Embryonic facial prominence (tissue), 1 donor: ENCODE data around the gene GDPD5.

Experiments
- DNase-seq: peaks from one replicate; pipeline ENCODE4 v3.0.0-alpha.2; 2016; ENCODE audit errors: extremely low spot score

Gene GDPD5

GRCh38 chr11:75557666-75558494, 32.1 kb upstream of the GDPD5 start:
- DNase-seq: peak; percentile 47

DNA sequence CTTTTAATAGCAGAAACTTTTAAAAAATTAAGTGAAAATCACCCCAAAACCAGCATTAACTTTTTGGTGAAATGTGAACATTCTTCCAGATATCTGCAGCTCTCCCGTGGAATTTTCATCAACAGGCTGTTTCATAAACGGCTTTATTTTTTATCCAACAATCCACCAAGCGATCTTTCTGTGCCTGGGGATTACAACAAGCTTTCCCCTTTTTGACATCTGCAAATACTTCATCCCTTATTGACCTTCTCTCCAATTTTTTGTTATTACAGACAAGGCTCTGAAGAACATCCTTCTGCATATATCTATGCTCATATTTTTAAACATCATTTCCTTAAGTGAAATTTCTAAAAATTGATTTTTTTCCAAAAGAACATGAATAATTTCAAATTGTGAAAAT, 30.5 kb upstream of the GDPD5 start:
- DNase-seq: no peak

- DNase-seq: no peak
Observed at GRCh38 chr11:75555079-75555811, 29.5 kb upstream of the GDPD5 start.

- peak; percentile 89 for DNase-seq
Observed at GRCh38 chr11:75554258-75555022, 28.7 kb upstream of the GDPD5 start.

DNA sequence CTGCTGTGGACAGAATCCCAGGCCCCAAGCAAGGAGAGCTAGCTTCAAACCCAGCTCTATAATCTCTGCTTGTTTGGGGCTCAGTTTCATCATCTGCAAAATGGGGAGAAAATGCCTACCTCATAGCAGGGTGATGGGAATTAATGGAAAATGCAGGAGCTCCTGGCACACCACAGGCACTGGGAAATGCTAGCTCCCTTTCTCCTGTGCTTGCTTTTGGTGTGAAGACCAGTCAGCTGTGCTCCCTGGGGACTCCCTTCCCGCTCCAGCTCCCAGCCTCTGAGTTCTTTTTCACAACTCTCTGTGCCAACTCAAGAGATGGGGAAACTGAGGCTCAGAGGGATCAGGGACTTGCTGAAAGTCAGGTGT, 28.1 kb upstream of the GDPD5 start:
- no peak for DNase-seq

DNA sequence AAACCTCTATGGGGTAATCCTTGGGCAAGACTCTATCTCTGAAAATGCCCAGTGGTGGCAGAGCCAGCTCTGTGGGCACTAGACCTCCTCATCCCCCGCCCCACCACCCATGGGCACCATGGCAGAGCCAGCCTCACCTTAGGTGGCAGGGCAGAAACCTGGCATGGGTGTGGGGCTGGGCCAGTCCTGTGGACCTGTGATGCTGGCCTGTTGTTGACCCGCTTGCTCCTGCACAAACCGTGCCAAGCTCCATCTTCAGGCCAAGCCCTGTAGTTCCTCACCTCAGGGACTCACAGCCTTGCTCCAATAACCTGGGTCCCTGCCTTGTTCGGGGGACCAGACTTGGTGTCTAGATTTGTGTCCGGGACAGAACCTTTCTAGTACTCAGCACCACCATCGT, 27.4 kb upstream of the GDPD5 start:
- no peak for DNase-seq

- no peak for DNase-seq
Observed at GRCh38 chr11:75549370-75549958, 23.7 kb upstream of the GDPD5 start.

DNA sequence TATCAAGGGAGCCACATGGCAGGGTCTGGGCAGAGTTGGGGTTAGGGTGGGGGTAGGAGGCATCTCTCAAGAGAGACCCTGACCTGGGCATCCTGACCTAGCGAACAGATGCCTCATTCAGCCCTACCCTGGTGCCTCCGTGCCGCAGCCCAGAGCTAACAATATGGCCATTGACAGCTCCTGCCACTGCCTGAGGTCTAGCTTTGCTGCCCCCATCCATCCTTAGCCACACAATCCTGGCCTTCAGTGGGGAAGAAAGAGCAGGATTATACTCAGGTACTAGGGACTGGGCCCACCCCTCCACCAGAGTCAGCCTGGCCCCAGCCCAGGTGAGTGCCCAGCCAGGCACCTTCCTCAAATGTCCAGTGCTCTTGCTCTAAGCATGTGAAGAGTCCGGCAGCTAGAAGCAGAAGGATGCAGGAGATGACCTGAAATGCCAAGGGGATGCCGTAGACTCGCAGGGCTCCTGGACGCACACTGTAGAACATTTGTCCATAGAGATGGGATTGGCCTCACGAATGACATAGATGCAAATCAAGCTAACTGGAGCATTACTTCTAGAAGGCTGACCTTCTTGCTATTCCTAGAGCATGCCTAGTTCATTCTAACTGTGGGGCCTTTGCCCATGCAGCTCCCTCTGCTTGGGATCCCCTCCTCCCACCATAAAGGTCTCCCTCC, 23.0 kb upstream of the GDPD5 start:
- no peak for DNase-seq

GRCh38 chr11:75547617-75548058, 21.9 kb upstream of the GDPD5 start:
- no peak for DNase-seq

GRCh38 chr11:75547177-75547576, 21.4 kb upstream of the GDPD5 start:
- no peak for DNase-seq

DNA sequence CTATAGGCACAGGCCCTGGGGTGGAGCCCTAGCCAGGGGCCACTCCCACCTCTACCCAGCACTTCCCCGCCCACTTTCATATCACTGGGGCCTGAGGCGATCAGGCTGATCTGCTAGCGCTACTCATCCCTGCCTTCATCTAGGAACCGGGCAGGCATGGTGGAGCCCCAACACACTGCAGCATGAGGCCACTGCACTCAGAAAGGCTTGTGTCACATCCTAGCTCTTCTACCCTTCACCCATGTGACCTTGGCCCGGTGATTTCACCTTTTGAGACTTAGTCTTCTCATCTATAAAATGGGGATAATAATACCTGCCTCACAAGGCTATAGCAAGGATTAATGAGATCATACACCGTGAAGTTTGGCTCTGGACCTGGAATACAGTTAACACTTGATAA, 18.1 kb upstream of the GDPD5 start:
- no peak for DNase-seq

DNA sequence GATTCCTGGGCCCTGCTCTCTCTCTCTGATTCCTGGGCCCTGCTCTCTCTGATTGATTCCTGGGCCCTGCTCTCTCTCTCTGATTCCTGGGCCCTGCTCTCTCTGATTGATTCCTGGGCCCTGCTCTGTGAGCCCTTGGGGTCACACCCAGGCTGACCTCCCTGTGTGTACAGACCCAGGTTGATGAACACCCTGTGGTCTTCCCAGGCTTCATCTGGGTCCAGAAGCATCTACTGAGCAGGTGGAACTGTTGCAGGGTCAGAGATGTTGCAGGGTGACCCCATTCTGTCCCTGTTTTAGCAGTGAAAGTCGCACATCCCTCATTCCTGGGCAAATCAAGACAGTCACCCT, 16.3 kb upstream of the GDPD5 start:
- no peak for DNase-seq

DNA sequence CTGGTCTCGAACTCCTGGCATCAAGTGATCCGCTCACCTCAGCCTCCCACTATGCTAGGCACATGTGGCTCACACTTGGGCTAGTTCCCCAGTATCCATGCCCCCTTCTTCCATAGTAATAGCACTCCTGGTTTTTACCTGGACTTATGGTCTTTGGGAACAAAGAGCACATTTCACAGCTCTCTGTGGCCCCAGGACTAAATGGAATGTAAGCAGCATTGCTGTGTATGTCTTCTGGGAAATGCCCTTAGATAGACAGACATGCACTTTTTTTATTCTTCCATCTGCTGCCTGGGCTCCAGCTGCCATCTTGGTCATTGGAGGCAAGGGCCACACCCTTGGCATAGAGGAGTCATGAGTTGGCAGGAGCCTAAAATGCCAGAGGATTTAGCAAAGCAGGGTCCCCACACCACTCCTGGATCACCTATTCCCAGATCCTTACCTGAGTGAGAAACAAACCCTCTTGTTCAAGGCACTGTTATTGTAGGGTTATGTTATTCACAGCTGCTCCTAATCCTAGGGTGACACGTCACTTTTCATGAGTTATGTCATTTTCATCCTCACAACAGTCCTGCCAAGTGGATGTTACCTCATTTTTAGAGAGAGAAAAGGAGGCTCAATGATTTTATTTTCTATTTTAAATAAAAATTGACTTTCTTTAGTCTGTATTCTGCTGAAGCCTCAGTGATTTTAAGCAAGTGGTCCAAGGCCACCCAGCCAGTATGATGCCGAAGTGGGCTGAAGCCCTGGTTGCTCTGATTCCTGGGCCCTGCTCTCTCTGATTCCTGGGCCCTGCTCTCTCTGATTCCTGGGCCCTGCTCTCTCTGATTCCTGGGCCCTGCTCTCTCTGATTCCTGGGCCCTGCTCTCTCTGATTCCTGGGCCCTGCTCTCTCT, 15.7 kb upstream of the GDPD5 start:
- no peak for DNase-seq

DNA sequence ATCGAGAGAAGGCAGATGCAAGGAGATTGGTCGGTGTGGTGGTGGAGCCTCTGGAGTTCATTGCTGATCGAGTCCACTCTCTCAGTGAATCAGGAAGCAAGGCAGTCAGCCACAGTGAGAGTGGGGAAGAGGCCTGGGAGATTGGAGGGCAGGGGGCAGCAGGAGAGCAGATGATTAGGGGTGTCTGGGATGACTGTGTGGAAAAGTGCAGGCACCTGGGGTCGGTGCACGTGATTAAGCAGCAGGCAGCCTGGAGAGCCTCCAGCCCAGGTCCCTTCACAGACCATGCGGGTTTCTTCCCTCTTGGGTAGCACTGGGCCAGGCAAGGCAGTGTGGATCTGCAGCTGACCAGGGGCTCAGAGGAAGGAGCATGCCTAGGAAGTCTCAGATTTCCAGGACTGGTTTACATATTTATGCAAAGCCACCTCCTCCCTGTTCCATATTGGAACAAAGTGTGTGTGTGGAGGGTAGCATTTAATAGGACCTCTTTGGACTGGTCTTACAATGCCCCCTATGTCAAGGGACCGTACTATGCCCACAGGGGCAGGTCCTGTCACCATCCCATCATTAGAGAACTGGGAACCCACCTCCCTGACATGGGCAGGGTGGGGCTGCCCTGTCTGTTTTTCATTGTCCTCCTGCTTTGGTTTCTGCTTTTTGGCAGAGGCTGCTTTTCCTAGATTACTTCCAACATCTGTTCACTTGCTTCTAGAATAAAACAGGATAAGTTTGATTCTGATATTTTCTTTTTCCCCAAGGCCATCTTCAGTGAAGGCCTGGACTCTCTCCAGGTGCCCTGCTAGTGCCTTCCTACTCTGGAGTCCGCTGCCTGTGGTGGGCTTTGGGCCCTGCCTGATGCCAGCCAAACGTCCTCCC, 14.0 kb upstream of the GDPD5 start:
- no peak for DNase-seq

DNA sequence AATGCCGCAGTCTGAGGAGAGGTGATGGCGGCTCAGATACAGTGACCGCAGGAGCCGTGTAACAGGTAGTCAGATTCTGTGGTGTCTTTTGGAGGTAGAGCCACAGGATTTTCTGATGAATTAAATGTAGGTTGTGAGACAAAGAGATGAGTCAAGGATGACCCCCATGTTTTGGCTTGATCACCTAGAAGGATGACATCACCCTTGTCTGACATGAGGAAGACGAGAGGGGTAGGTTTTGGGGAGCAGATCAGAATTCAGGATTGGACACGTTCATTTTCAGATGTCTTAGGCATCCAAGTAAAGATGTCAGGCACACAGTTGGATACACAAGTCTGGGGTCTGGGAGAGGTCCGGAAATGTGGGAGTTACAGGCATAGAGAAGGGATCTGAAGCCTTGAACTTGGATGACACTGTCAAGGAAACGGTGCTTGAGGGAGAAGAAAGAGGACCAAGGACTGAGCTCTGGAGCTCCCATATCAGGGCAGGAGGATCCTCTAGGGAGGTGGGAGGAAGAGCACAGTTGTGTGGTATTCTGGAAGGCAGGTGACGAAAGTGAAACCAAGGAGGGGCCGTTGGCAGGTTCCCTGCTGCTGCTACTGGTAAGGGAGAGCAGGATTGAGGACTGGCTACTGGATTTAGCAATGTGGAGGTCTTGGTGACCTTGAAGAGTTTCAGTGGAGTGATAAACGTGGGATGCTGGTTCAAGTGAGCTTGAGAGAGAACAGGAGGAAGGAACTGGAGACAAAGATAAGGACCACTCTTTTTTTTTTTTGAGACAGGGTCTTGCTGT, 12.6 kb upstream of the GDPD5 start:
- DNase-seq: no peak

GRCh38 chr11:75537740-75538139, 12.0 kb upstream of the GDPD5 start:
- DNase-seq: no peak

GRCh38 chr11:75536786-75537641, 11.3 kb upstream of the GDPD5 start:
- no peak for DNase-seq

DNA sequence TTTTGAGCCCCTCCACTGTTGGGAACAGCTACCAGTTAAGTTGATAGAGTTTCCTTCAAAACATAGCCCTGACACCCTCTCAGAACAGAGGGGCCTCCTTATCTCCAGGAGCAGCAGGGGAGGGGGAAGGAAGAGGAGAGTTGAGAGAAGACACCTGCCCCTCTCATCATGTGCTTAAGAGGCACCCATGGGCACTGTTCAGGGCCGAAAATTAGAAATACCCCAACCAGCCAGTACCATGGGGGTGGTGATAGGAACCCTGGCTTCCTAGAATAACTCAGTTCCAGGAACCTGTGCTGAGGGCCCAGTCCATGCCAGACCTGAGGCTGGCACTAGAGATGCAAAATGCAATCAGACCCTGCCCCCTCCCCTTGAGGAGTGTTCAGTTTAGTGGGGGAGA, 9.3 kb upstream of the GDPD5 start:
- no peak for DNase-seq
